ENCODE measurements around the gene ENOX1. TPM values are rescaled to one million over a fixed set of nuclear protein-coding genes. Genes with fewer than 3 reads are reported as not detected.

ENOX1 gene
- total and polyA plus RNA-seq, 4 experiments from 2014 or later = not detected

DNA sequence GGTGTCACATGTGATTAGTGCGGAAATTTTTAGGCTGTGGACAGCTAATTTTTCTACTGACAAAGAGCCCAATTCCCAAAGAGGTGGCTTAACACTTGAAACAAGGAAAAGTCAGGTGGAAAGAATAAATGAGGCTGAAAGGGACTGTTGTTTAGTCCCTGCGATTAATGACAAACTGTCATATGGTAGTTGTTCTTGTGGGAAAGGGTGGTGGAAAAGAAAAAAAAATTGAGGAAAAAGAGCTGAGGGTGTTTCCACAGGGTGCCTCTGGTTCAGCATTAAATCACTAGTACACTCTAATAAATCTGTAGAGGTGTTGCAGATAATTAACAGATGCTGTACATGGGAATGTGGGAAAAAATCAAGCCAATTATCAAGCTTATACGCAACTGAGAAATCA is 462.6 kb downstream of the ENOX1 start:
- H3K9me3 ChIP-seq (ENCODE audit: control insufficient read depth in 1 of 2, low read length in 2 of 2) = no peaks in the 10 kb centered on the region
- H3K27me3 ChIP-seq (ENCODE audit: insufficient read depth, low read length) = no peaks in the 10 kb centered on the region
- H3K4me1 Mint-ChIP-seq = no peaks in the 10 kb centered on the region
- H3K9me3 Mint-ChIP-seq = no peaks in the 10 kb centered on the region
- DNase-seq = no peak
- no peak overlapping the region for H3K27ac ChIP-seq (ENCODE audit: low read depth, low read length)
- ChIA-PET POLR2A (ENCODE audit: partially characterized antibody) (no interaction called here), CTCF (ENCODE audit: partially characterized antibody) (no interaction called here)
- H3K36me3 Mint-ChIP-seq = no peaks in the 10 kb centered on the region
- H3K27me3 Mint-ChIP-seq = peaks cover 3 to 4% of the 10 kb centered on the region in 2 donors
- no peak overlapping the region for H3K4me3 Mint-ChIP-seq
- no peak overlapping the region for H3K27ac Mint-ChIP-seq
- intact Hi-C loops (cut with micrococcal nuclease) = no loop called here
- H3K4me3 ChIP-seq (ENCODE audit: low read length in 2 of 2) = no peak overlapping the region
- no peaks in the 10 kb centered on the region for H3K4me1 ChIP-seq (ENCODE audit: insufficient read depth, low read length)
- no peaks in the 10 kb centered on the region for H3K36me3 ChIP-seq (ENCODE audit: insufficient read depth, low read length)

- no peak overlapping the region for H3K4me3 ChIP-seq (ENCODE audit: low read length in 2 of 2)
- DNase-seq = no peak
- no peaks in the 10 kb centered on the region for H3K9me3 Mint-ChIP-seq
- POLR2A ChIA-PET (ENCODE audit: partially characterized antibody) = no interaction called here
- CTCF ChIA-PET (ENCODE audit: partially characterized antibody) = no interaction called here
- no peak overlapping the region for H3K4me3 Mint-ChIP-seq
- H3K27me3 Mint-ChIP-seq = peaks cover 5 to 7% of the 10 kb centered on the region in 2 donors
- H3K27ac ChIP-seq (ENCODE audit: low read depth, low read length) = no peak overlapping the region
- H3K27me3 ChIP-seq (ENCODE audit: insufficient read depth, low read length) = no peaks in the 10 kb centered on the region
- H3K9me3 ChIP-seq (ENCODE audit: control insufficient read depth in 1 of 2, low read length in 2 of 2) = no peaks in the 10 kb centered on the region
- no peak overlapping the region for H3K27ac Mint-ChIP-seq
- intact Hi-C loops (cut with micrococcal nuclease) = no loop called here
- H3K4me1 ChIP-seq (ENCODE audit: insufficient read depth, low read length) = no peaks in the 10 kb centered on the region
- no peaks in the 10 kb centered on the region for H3K36me3 Mint-ChIP-seq
- no peaks in the 10 kb centered on the region for H3K4me1 Mint-ChIP-seq
- H3K36me3 ChIP-seq (ENCODE audit: insufficient read depth, low read length) = no peaks in the 10 kb centered on the region
Observed at GRCh38 chr13:43319617-43320444, 466.9 kb downstream of the ENOX1 start.

DNA sequence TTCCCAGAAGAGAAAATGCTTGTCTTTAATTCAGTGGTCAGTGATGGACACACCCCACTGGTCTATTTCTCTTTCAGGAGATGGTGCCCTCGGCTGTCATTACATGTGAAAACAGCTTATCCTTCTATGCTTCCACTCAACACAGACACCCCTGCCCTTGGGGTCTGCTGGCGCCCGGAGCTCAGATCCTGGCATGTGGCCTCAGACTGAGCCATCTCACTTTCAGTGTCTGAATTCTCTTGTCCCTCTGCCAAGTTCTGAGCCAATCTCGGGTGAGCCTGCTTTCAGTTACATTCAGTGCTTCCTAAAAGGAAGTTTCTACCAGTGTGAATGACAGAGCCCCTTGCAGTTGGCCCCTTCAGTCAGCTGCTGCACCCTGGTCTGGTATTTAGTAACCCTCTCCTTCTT is 469.8 kb downstream of the ENOX1 start:
- Mint-ChIP-seq H3K4me3 (no peak overlapping the region), H3K36me3 (no peaks in the 10 kb centered on the region), H3K9me3 (no peaks in the 10 kb centered on the region), H3K27me3 (peaks cover 7% of the 10 kb centered on the region in 2 donors), H3K4me1 (no peaks in the 10 kb centered on the region), H3K27ac (no peak overlapping the region)
- intact Hi-C loops (cut with micrococcal nuclease) = no loop called here
- H3K27ac ChIP-seq (ENCODE audit: low read depth, low read length) = no peak overlapping the region
- H3K4me3 ChIP-seq (ENCODE audit: low read length in 2 of 2) = no peak overlapping the region
- DNase-seq = no peak
- H3K27me3 ChIP-seq (ENCODE audit: insufficient read depth, low read length) = no peaks in the 10 kb centered on the region
- H3K36me3 ChIP-seq (ENCODE audit: insufficient read depth, low read length) = no peaks in the 10 kb centered on the region
- ChIA-PET POLR2A (ENCODE audit: partially characterized antibody) (no interaction called here), CTCF (ENCODE audit: partially characterized antibody) (no interaction called here)
- H3K9me3 ChIP-seq (ENCODE audit: control insufficient read depth in 1 of 2, low read length in 2 of 2) = no peaks in the 10 kb centered on the region
- no peaks in the 10 kb centered on the region for H3K4me1 ChIP-seq (ENCODE audit: insufficient read depth, low read length)

DNA sequence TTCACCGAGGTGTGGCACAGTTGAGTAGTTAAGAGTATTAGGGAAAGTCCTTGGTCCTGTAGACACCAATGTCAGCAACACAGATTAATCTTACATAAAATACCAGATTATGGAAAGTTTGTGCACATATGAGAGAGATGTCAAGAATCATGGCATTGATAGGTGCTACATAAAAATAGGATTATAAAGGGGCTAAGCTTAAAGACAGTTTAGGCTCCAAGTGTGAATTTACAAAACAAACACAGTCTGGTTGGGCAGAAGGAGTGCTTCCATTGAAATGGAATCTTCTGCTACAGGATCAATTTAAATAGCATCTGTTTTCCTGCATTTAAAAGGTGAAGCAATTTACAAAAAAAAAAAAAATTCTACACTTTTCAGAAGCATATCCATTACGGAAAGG is 470.5 kb downstream of the ENOX1 start:
- no peaks in the 10 kb centered on the region for H3K36me3 ChIP-seq (ENCODE audit: insufficient read depth, low read length)
- H3K27ac ChIP-seq (ENCODE audit: low read depth, low read length) = no peak overlapping the region
- H3K4me1 ChIP-seq (ENCODE audit: insufficient read depth, low read length) = no peaks in the 10 kb centered on the region
- no peaks in the 10 kb centered on the region for H3K27me3 ChIP-seq (ENCODE audit: insufficient read depth, low read length)
- Mint-ChIP-seq H3K4me3 (no peak overlapping the region), H3K27ac (no peak overlapping the region), H3K4me1 (no peaks in the 10 kb centered on the region), H3K36me3 (no peaks in the 10 kb centered on the region), H3K27me3 (peaks cover 7 to 8% of the 10 kb centered on the region in 2 donors), H3K9me3 (no peaks in the 10 kb centered on the region)
- H3K4me3 ChIP-seq (ENCODE audit: low read length in 2 of 2) = no peak overlapping the region
- DNase-seq = no peak
- CTCF ChIA-PET (ENCODE audit: partially characterized antibody) = no interaction called here
- intact Hi-C loops (cut with micrococcal nuclease) = no loop called here
- POLR2A ChIA-PET (ENCODE audit: partially characterized antibody) = no interaction called here
- H3K9me3 ChIP-seq (ENCODE audit: control insufficient read depth in 1 of 2, low read length in 2 of 2) = no peaks in the 10 kb centered on the region

DNA sequence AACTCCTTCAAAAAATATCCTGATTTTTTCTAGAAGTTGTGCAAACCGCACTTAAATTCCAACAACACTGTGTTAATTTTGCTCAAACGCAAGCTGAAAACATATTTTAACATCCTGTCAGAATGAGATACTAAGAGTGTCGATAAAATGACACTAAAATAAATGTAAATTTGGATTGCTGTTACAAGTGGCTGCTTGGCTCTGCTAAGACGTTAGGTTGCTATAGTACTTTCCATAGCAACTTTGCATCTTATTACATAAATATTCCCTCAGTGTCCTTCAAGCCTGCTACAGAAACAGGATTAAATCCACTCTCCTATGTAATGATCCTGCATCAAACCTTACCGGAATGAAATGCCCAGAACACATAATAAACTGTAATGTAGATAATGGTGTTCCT is 471.2 kb downstream of the ENOX1 start:
- Histone ChIP-seq H3K4me3 (ENCODE audit: low read length in 2 of 2) (no peak overlapping the region), H3K4me1 (ENCODE audit: insufficient read depth, low read length) (no peaks in the 10 kb centered on the region), H3K27me3 (ENCODE audit: insufficient read depth, low read length) (no peaks in the 10 kb centered on the region), H3K36me3 (ENCODE audit: insufficient read depth, low read length) (no peaks in the 10 kb centered on the region), H3K9me3 (ENCODE audit: control insufficient read depth in 1 of 2, low read length in 2 of 2) (no peaks in the 10 kb centered on the region), H3K27ac (ENCODE audit: low read depth, low read length) (no peak overlapping the region)
- ChIA-PET POLR2A (ENCODE audit: partially characterized antibody) (no interaction called here), CTCF (ENCODE audit: partially characterized antibody) (no interaction called here)
- intact Hi-C loops (cut with micrococcal nuclease) = no loop called here
- Mint-ChIP-seq H3K27me3 (peaks cover 5 to 8% of the 10 kb centered on the region in 2 donors), H3K27ac (no peak overlapping the region), H3K9me3 (no peaks in the 10 kb centered on the region), H3K36me3 (no peaks in the 10 kb centered on the region), H3K4me1 (no peaks in the 10 kb centered on the region), H3K4me3 (no peak overlapping the region)
- no peak for DNase-seq

DNA sequence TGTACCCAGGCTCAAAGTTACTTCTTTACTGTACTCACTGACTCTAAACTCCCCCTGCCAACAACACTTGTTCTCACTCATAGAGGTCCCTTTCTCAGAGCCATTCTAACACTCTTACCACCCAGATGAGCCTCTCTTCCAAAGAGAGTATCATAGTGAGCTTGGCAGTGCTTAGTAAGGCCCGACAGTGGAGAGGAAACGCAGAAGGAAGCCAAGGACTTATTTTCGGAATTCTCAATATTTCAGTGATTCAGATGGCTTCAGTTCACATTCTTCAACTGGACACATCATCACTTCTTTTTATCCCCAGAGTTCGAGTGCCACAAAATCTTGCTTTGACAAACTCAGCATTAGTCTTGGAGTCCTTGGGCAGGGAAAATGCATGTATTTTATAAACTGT is 477.5 kb downstream of the ENOX1 start:
- CTCF ChIA-PET (ENCODE audit: partially characterized antibody) = no interaction called here
- Histone ChIP-seq H3K27me3 (ENCODE audit: insufficient read depth, low read length) (no peaks in the 10 kb centered on the region), H3K36me3 (ENCODE audit: insufficient read depth, low read length) (no peaks in the 10 kb centered on the region), H3K9me3 (ENCODE audit: control insufficient read depth in 1 of 2, low read length in 2 of 2) (no peaks in the 10 kb centered on the region), H3K4me1 (ENCODE audit: insufficient read depth, low read length) (no peaks in the 10 kb centered on the region), H3K27ac (ENCODE audit: low read depth, low read length) (no peak overlapping the region), H3K4me3 (ENCODE audit: low read length in 2 of 2) (no peak overlapping the region)
- Mint-ChIP-seq H3K27ac (no peak overlapping the region), H3K36me3 (no peaks in the 10 kb centered on the region), H3K27me3 (peaks cover 9 to 11% of the 10 kb centered on the region in 2 donors), H3K9me3 (no peaks in the 10 kb centered on the region), H3K4me1 (no peaks in the 10 kb centered on the region), H3K4me3 (no peak overlapping the region)
- DNase-seq = no peak
- POLR2A ChIA-PET (ENCODE audit: partially characterized antibody) = no interaction called here
- intact Hi-C loops (cut with micrococcal nuclease) = no loop called here

GRCh38 chr13:43307921-43308433 is 478.8 kb downstream of the ENOX1 start:
- H3K9me3 Mint-ChIP-seq = no peaks in the 10 kb centered on the region
- no peak for DNase-seq
- peaks cover 11 to 14% of the 10 kb centered on the region in 2 donors for H3K27me3 Mint-ChIP-seq
- H3K4me1 Mint-ChIP-seq = no peaks in the 10 kb centered on the region
- no peaks in the 10 kb centered on the region for H3K9me3 ChIP-seq (ENCODE audit: control insufficient read depth in 1 of 2, low read length in 2 of 2)
- CTCF ChIA-PET (ENCODE audit: partially characterized antibody) = no interaction called here
- intact Hi-C loops (cut with micrococcal nuclease) = no loop called here
- H3K4me3 ChIP-seq (ENCODE audit: low read length in 2 of 2) = no peak overlapping the region
- no peak overlapping the region for H3K4me3 Mint-ChIP-seq
- no peaks in the 10 kb centered on the region for H3K36me3 Mint-ChIP-seq
- H3K4me1 ChIP-seq (ENCODE audit: insufficient read depth, low read length) = no peaks in the 10 kb centered on the region
- no peaks in the 10 kb centered on the region for H3K36me3 ChIP-seq (ENCODE audit: insufficient read depth, low read length)
- no peak overlapping the region for H3K27ac ChIP-seq (ENCODE audit: low read depth, low read length)
- POLR2A ChIA-PET (ENCODE audit: partially characterized antibody) = no interaction called here
- no peaks in the 10 kb centered on the region for H3K27me3 ChIP-seq (ENCODE audit: insufficient read depth, low read length)
- no peak overlapping the region for H3K27ac Mint-ChIP-seq

All from CD4-positive, alpha-beta memory T cell (primary cell).